ENCODE data around the gene HNRNPDL.
A peak's percentile ranks its signal among the peaks of the same experiment; 100 is the strongest.

Gene HNRNPDL

GRCh38 chr4:82463221-82463620 lies 33.0 kb upstream of the HNRNPDL start:
- no peak overlapping the region for H3K4me3 ChIP-seq (ENCODE audit: low read length)
- DNase-seq (ENCODE audit: low read depth): no peak
- TF ChIP-seq CTCF (conservative IDR thresholded peaks at IDR 0.05; ENCODE audit: low read length): no peak

- no peak overlapping the region for H3K4me3 ChIP-seq (ENCODE audit: low read length)
- TF ChIP-seq CTCF (conservative IDR thresholded peaks at IDR 0.05; ENCODE audit: low read length): peak; percentile 79
- peak; percentile 85 for DNase-seq (ENCODE audit: low read depth)
These were observed 32.2 kb upstream of the HNRNPDL start for GRCh38 chr4:82462415-82462831.

- TF ChIP-seq CTCF (conservative IDR thresholded peaks at IDR 0.05; ENCODE audit: low read length): no peak
- no peak for DNase-seq (ENCODE audit: low read depth)
- no peak overlapping the region for H3K4me3 ChIP-seq (ENCODE audit: low read length)
These were observed 31.4 kb upstream of the HNRNPDL start for GRCh38 chr4:82461710-82462109.

- no peak for DNase-seq (ENCODE audit: low read depth)
- H3K4me3 ChIP-seq (ENCODE audit: low read length): no peak overlapping the region
- no peak for TF ChIP-seq CTCF (conservative IDR thresholded peaks at IDR 0.05; ENCODE audit: low read length)
These were observed 28.5 kb upstream of the HNRNPDL start for GRCh38 chr4:82458729-82459128.

GRCh38 chr4:82457266-82457665 lies 27.0 kb upstream of the HNRNPDL start:
- no peak overlapping the region for H3K4me3 ChIP-seq (ENCODE audit: low read length)
- no peak for DNase-seq (ENCODE audit: low read depth)
- TF ChIP-seq CTCF (conservative IDR thresholded peaks at IDR 0.05; ENCODE audit: low read length): no peak

- TF ChIP-seq CTCF (conservative IDR thresholded peaks at IDR 0.05; ENCODE audit: low read length): no peak
- DNase-seq (ENCODE audit: low read depth): no peak
- H3K4me3 ChIP-seq (ENCODE audit: low read length): no peak overlapping the region
These were observed 21.8 kb upstream of the HNRNPDL start for GRCh38 chr4:82452026-82452425.

- TF ChIP-seq CTCF (conservative IDR thresholded peaks at IDR 0.05; ENCODE audit: low read length): no peak
- DNase-seq (ENCODE audit: low read depth): peak; percentile 17
- no peak overlapping the region for H3K4me3 ChIP-seq (ENCODE audit: low read length)
These were observed 20.9 kb upstream of the HNRNPDL start for GRCh38 chr4:82450966-82451755.

Measured in AG10803 (cell line).